ENCODE measurements around the gene COMMD4. TPM values are rescaled to one million over a fixed set of nuclear protein-coding genes. Genes with fewer than 3 reads are reported as not detected.

COMMD4 gene
- total and polyA plus RNA-seq, 2 of the 4 experiments (the other 2 are of a cell fraction), result 91.2 to 133 TPM

DNA sequence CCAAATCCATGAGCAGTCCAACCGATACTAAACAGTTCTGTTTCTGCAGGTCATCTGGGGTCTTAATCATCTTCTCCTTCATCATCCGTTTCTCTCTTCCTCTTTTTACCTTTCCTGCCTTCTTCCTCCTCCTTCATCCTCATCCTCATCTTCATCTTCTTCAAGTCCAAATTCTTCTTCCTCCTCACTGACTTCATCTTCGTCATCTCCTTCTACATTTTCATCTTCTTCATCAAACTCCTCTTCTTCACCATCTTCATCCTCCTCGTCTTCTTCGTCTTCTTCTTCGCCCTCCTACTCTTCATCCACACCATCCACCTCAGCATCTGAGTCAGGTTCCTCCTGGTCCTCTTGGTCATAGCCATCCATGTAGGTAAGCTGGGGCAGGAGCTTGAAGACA, 14.2 kb upstream of the COMMD4 start:
- H2BK20ac ChIP-seq (ENCODE audit: low read depth, low read length), result no peak overlapping the region
- no peak overlapping the region for H4K8ac ChIP-seq (ENCODE audit: low read depth in 2 of 2, low read length in 2 of 2)
- ChIA-PET POLR2A (ENCODE audit: unreplicated experiment) (no interaction called here), CTCF (no interaction called here)
- H3K9me1 ChIP-seq (ENCODE audit: insufficient read depth, low read length), result no peaks in the 10 kb centered on the region
- no peak overlapping the region for H3K4me2 ChIP-seq (ENCODE audit: low read depth, low read length)
- in situ Hi-C loops (cut with MboI; ENCODE audit: low sequenced_read_pairs) (no loop called here), intact Hi-C loops (cut with micrococcal nuclease) (no loop called here), dilution Hi-C loops (cut with HindIII; ENCODE audit: low sequenced_read_pairs, unreplicated experiment) (no loop called here)
- H2AK9ac ChIP-seq (replicated peaks; ENCODE audit: low read depth, low read length, poor library complexity), result no peak overlapping the region
- H3K56ac ChIP-seq (ENCODE audit: extremely low read depth, insufficient read depth, low read length), result no peak overlapping the region
- DNase-seq (no peak), ATAC-seq (ENCODE audit: low read depth) (no peak)
- no peak overlapping the region for H3K4me3 ChIP-seq (ENCODE audit: insufficient read depth, low read depth, low read length)
- H3K79me1 ChIP-seq (ENCODE audit: low read depth in 1 of 2, low read length in 2 of 2), result no peaks in the 10 kb centered on the region
- no peak overlapping the region for H2AFZ ChIP-seq (replicated peaks; ENCODE audit: low read length, poor library complexity)
- no peak overlapping the region for H3K18ac ChIP-seq (ENCODE audit: low read depth, low read length)
- no peaks in the 10 kb centered on the region for H3K9me3 ChIP-seq (ENCODE audit: control insufficient read depth, insufficient read depth, low read length)
- no peak overlapping the region for H2BK120ac ChIP-seq (ENCODE audit: low read depth, low read length)
- H2BK5ac ChIP-seq (ENCODE audit: low read depth, low read length, poor library complexity, severe bottlenecking), result no peak overlapping the region
- H3K23ac ChIP-seq (ENCODE audit: low read depth, low read length), result no peak overlapping the region
- no peak overlapping the region for H3K9ac ChIP-seq (ENCODE audit: low read depth, low read length)
- no peak overlapping the region for H4K5ac ChIP-seq (ENCODE audit: low read depth, low read length)
- H4K20me1 ChIP-seq (ENCODE audit: insufficient read depth, low read length), result no peaks in the 10 kb centered on the region
- peaks cover 27% of the 10 kb centered on the region for H3K27me3 ChIP-seq (ENCODE audit: control insufficient read depth, insufficient read depth, low read length)
- no peaks in the 10 kb centered on the region for H3K4me1 ChIP-seq (ENCODE audit: control insufficient read depth, insufficient read depth, low read length)
- WGBS, 2 experiments (ENCODE audit: extremely low coverage in 2 of 2, insufficient read length in 1 of 2), result 75 to 99% methylated on average over 4 to 6 of the region's 6 CpGs
- no peak overlapping the region for H2BK15ac ChIP-seq (ENCODE audit: low read depth, low read length)
- no peak for TF ChIP-seq NFE2L2 (IDR thresholded peaks at IDR 0.05; ENCODE audit: low read depth, low read length)
- TF ChIP-seq FOS (IDR thresholded peaks at IDR 0.05; ENCODE audit: low read depth, low read length), result no peak
- no peak for TF ChIP-seq CEBPB (IDR thresholded peaks at IDR 0.05; ENCODE audit: low read depth, low read length)
- TF ChIP-seq SMC3 (IDR thresholded peaks at IDR 0.05; ENCODE audit: low read depth, low read length), result no peak
- no peak overlapping the region for H3K14ac ChIP-seq (replicated peaks; ENCODE audit: low read depth, low read length)
- no peak overlapping the region for H2AK5ac ChIP-seq (ENCODE audit: low read depth, low read length)
- no peaks in the 10 kb centered on the region for H3K36me3 ChIP-seq (ENCODE audit: control insufficient read depth, insufficient read depth, low read length)
- no TSS peak for BruUV-seq (replicated peaks)
- no peak overlapping the region for H3K27ac ChIP-seq (ENCODE audit: insufficient read depth, low read length)
- H3K4ac ChIP-seq (ENCODE audit: low read depth, low read length), result no peak overlapping the region
- H4K91ac ChIP-seq (ENCODE audit: insufficient read depth, low read depth, low read length), result no peak overlapping the region

Measured in IMR-90 (cell line).